HFFc6 (cell line): ENCODE results near the gene PYGO2. TPM values are rescaled to one million over a fixed set of nuclear protein-coding genes. Genes with fewer than 3 reads are reported as not detected.
A peak's percentile ranks its signal among the peaks of the same experiment; 100 is the strongest.
"Not testable (repeated sequence)": the region's sequence is repeated elsewhere in the genome, so short reads cannot be mapped to it uniquely, and the experiment has no call there.

Source experiments
- DNase-seq: peaks from one replicate; pipeline ENCODE4 v3.0.0-alpha.2; 2018
- H3K27ac Mint-ChIP-seq: 2 replicates; pipeline ENCODE4 v1.8.0; 2020; ENCODE audit warnings: mild to moderate bottlenecking, mixed read lengths
- H3K27me3 Mint-ChIP-seq: 2 replicates; pipeline ENCODE4 v1.8.0; 2021; ENCODE audit warnings: mild to moderate bottlenecking, moderate library complexity, mixed read lengths; ENCODE audit not compliant: insufficient read depth
- H3K36me3 Mint-ChIP-seq: 2 replicates; pipeline ENCODE4 v1.8.0; 2021; ENCODE audit warnings: low read depth, mixed read lengths
- H3K4me1 Mint-ChIP-seq: 2 replicates; pipeline ENCODE4 v1.8.0; 2020; ENCODE audit warnings: low read depth, mixed read lengths
- H3K4me3 Mint-ChIP-seq: 2 replicates; pipeline ENCODE4 v1.8.0; 2020; ENCODE audit warnings: mild to moderate bottlenecking, moderate library complexity, mixed read lengths
- H3K9me3 Mint-ChIP-seq: 2 replicates; pipeline ENCODE4 v1.8.0; 2020; ENCODE audit warnings: mild to moderate bottlenecking, mixed read lengths
- total RNA-seq, 6 experiments: library from RNA; stranded (reverse); fragmentation: NEBNext Ultra II Directional; extraction: Animal tissue kit (Norgen Biotek cat#: 25700); gene quantifications; 2 replicates in 1 of 6; 3 replicates in 5 of 6; pipeline ENCODE4 v1.2.3, GENCODE V29; 2021
- TF ChIP-seq, protein P1 (sequence below): fragments of 200-600 bp; sonication (generic); IDR thresholded peaks from 2 replicates; pipeline ENCODE4 v1.5.0; 2021; ENCODE audit warnings: antibody characterized with exemption, mild to moderate bottlenecking

The PYGO2 gene
- total RNA-seq, 6 experiments from 2014 or later, result 19.9 to 23.7 (median 21.3) TPM

DNA sequence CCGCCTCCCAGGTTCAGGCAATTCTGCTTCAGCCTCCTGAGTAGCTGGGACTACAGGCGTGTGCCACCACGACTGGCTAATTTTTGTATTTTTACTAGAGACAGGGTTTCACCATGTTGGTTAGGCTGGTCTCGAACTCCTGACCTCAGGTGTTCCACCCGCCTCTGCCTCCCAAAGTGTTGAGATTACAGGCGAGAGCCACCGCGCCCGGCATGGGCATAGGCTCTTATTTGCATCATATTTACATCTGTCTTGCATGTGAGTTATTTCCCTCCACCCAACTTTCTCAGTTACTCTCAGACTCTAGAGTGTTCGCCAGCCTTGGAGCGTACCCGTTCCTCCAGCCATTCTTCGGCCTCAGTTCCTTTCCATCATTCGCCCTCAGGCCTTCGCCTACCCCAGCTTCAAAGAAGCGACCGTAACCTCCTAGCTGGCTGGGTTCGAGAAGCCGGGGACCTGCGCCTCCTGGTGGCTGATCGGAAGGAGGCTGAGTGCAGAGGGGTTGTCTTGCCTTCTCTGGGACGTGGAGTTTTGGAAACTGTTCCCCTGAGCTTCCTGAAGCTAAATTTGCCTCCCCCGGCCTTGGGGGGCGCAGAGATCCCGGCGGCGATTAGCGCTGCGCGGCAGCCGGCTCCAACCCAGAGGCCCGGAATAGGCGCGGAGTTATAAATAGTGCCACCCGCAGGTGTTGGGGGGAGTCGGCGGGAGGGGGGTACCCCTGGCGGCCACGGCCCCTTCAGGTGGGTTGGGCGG lies 37.4 kb upstream of the PYGO2 start:
- peak; percentile 56 for DNase-seq
- Mint-ChIP-seq H3K36me3 (no peaks in the 10 kb centered on the region), H3K27me3 (peaks cover 2% of the 10 kb centered on the region; the same call in 1 of the 2 replicates), H3K27ac (peak overlapping the region; percentile 58), H3K4me3 (peak overlapping the region; percentile 64), H3K9me3 (no peaks in the 10 kb centered on the region), H3K4me1 (peaks cover 29% of the 10 kb centered on the region)
- TF ChIP-seq, protein P1, sequence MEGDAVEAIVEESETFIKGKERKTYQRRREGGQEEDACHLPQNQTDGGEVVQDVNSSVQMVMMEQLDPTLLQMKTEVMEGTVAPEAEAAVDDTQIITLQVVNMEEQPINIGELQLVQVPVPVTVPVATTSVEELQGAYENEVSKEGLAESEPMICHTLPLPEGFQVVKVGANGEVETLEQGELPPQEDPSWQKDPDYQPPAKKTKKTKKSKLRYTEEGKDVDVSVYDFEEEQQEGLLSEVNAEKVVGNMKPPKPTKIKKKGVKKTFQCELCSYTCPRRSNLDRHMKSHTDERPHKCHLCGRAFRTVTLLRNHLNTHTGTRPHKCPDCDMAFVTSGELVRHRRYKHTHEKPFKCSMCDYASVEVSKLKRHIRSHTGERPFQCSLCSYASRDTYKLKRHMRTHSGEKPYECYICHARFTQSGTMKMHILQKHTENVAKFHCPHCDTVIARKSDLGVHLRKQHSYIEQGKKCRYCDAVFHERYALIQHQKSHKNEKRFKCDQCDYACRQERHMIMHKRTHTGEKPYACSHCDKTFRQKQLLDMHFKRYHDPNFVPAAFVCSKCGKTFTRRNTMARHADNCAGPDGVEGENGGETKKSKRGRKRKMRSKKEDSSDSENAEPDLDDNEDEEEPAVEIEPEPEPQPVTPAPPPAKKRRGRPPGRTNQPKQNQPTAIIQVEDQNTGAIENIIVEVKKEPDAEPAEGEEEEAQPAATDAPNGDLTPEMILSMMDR, result peak; percentile 91

DNA sequence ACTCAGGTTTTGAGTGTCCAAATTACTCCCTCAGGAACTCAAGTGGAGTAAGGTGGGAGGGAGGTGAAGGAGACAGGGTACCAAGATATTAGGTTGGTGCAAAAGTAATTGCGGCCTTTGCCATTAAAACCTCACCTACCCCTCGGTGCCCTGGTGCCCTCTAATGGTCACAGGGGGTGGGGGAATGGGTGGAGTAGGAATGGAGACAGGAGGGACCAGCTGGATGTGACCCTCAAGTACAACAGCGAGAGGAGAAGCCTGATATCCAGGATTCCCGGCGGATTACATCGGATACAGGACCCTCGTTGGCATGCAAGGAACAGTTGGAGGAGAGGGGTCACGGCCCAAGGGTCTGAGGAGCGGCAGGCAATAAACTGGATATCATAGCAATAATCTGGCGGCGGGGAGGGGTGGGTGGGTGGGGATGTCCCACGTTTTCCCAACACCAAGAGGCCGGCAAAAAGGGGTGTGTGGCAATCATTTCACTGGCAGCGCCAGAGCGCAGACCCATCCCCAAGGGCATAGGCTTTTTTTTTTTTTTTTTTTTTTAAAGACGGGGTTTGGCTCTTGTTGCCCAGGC lies 36.7 kb upstream of the PYGO2 start:
- Mint-ChIP-seq H3K27ac (no peak overlapping the region), H3K4me1 (peaks cover 34% of the 10 kb centered on the region), H3K27me3 (peaks cover 2% of the 10 kb centered on the region; the same call in 1 of the 2 replicates), H3K4me3 (no peak overlapping the region), H3K36me3 (no peaks in the 10 kb centered on the region), H3K9me3 (no peaks in the 10 kb centered on the region)
- TF ChIP-seq, protein P1, result no peak
- DNase-seq, result no peak

DNA sequence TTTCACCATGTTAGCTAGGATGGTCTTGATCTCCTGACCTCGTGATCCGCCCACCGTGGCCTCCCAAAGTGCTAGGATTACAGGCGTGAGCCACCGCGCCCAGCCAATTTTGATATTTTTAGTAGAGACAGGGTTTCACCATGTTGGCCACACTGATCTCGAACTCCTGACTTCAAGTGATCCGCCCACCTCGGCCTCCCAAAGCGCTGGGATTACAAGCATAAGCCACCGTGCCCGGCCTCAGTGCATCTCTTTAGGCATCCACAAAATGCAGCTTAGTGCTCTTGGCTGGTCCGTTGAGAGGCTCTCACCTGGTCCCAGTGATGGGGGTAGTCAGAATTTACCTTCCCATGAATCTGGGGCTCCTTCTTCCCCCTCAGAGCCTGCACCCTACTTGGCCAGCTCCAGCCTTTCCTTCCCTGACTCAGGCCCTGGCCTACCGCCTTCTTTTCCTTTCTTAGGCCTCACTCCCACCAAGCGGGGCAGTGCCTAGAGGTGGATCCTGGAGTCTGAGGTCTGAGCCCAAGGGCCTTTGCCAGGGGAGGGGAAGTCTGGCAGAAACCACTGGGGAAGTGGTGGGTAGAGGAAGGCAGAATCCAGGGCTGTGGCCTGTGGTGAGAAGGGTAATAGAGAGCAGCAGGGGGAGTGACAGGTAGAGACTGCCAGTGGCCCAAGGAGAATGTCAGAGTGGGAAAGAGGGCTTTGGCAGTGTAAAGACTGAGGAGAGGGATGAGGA lies 35.6 kb upstream of the PYGO2 start:
- TF ChIP-seq, protein P1, result no peak
- Mint-ChIP-seq H3K27me3 (peaks cover 4% of the 10 kb centered on the region), H3K36me3 (no peaks in the 10 kb centered on the region), H3K4me1 (peaks cover 34% of the 10 kb centered on the region), H3K4me3 (no peak overlapping the region), H3K27ac (no peak overlapping the region), H3K9me3 (no peaks in the 10 kb centered on the region)
- DNase-seq, result no peak

DNA sequence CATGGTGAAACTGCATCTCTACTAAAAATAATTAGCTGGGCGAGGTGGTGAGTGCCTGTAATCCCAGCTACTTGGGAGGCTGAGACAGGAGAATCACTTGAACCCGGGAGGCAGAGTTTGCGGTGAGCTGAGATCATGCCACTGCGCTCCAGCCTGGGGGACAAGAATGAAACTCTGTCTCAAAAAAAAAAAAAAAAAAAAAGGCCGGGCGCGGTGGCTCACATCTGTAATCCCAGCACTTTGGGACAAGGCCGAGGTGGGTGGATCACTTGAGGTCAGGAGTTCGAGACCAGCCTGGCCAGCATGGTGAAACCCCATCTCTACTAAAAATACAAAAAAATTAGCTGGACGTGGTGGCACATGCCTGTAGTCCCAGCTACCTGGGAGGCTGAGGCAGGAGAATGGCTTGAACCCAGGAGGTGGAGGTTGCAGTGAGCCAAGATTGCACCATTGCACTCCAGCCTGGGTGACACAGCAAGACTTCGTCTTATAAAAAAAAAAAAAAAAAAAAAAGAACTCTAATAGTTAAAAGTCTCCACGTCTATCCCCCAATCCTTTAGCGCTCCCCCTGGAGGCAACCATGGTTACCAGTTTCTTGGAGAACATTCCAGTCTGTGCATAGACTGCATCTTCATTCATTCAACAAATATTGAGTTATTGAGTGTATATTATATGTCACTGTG lies 33.9 kb upstream of the PYGO2 start:
- H3K27ac Mint-ChIP-seq, H3K27me3 Mint-ChIP-seq, H3K4me3 Mint-ChIP-seq, H3K9me3 Mint-ChIP-seq, H3K36me3 Mint-ChIP-seq: not testable (repeated sequence)
- H3K4me1 Mint-ChIP-seq, result peaks cover 34% of the 10 kb centered on the region
- TF ChIP-seq, protein P1, result peak; percentile 78
- peak; percentile 81 for DNase-seq

DNA sequence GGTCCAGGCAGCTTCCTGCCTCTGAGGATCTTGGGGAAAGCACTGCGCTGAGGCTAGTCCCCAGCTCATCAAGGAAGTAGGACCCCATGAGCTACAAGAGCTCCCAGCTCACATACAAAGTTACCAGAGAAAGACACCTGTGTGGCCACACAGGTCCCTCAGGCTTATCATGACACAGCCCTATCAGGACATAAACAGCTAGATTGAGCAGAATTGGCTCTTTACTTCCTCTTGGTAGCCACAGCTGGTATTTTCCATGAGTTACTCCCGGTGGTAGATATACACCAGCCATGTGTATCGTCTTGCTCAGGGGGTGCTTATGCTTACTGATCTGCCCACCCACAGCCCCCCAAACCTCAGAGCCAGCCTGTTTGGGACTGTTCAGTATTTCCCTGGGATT lies 33.0 kb upstream of the PYGO2 start:
- TF ChIP-seq, protein P1, result no peak
- Mint-ChIP-seq H3K4me1 (peaks cover 25% of the 10 kb centered on the region), H3K36me3 (no peaks in the 10 kb centered on the region), H3K27me3 (peaks cover 4% of the 10 kb centered on the region), H3K27ac (peak overlapping the region; percentile 53), H3K4me3 (no peak overlapping the region), H3K9me3 (no peaks in the 10 kb centered on the region)
- DNase-seq, result no peak
